Activated CD4-positive, alpha-beta T cell treated with anti-CD3 and anti-CD28 coated beads, Interleukin-2, amount 10 ng/mL, durations not matched to agents 24 days and 14 days (primary cell): ENCODE measurements around the gene NOP14. TPM values are rescaled to one million over a fixed set of nuclear protein-coding genes. Genes with fewer than 3 reads are reported as not detected.
A peak's percentile ranks its signal among the peaks of the same experiment; 100 is the strongest.
"Not testable (repeated sequence)": the region's sequence is repeated elsewhere in the genome, so short reads cannot be mapped to it uniquely, and the experiment has no call there.

Experiments
- DNase-seq: peaks from one replicate; pipeline ENCODE4 v3.0.0; 2022
- H3K27ac Mint-ChIP-seq: one replicate; pipeline ENCODE4 v1.8.0; 2022; ENCODE audit warnings: mild to moderate bottlenecking, mixed read lengths
- H3K27me3 Mint-ChIP-seq: one replicate; pipeline ENCODE4 v1.8.0; 2022; ENCODE audit warnings: mixed read lengths
- H3K36me3 Mint-ChIP-seq: one replicate; pipeline ENCODE4 v1.8.0; 2022; ENCODE audit warnings: low read depth, mild to moderate bottlenecking, mixed read lengths
- H3K4me1 Mint-ChIP-seq: one replicate; pipeline ENCODE4 v1.8.0; 2021; ENCODE audit warnings: mixed read lengths
- H3K4me3 Mint-ChIP-seq: one replicate; pipeline ENCODE4 v1.8.0; 2022; ENCODE audit warnings: mild to moderate bottlenecking, moderate library complexity, mixed read lengths
- H3K9me3 Mint-ChIP-seq: one replicate; pipeline ENCODE4 v1.8.0; 2021; ENCODE audit warnings: mixed read lengths
- intact Hi-C: fragments of 100-400 bp; cut with micrococcal nuclease; formaldehyde crosslinking; loops from one replicate; pipeline ENCODE4 v1.15.1; 2023
- total RNA-seq: library from RNA; stranded (reverse); gene quantifications from 2 replicates; pipeline ENCODE4 v1.2.3, GENCODE V29; 2022

Gene NOP14
- total RNA-seq, 1 donor from 2014 or later = 141 TPM

- H3K4me3 Mint-ChIP-seq = no peak overlapping the region
- no peaks in the 10 kb centered on the region for H3K9me3 Mint-ChIP-seq
- H3K4me1 Mint-ChIP-seq = peaks cover 24% of the 10 kb centered on the region
- peak overlapping the region; percentile 59 for H3K27ac Mint-ChIP-seq
- intact Hi-C loops = no loop called here
- no peaks in the 10 kb centered on the region for H3K27me3 Mint-ChIP-seq
- peaks cover 78% of the 10 kb centered on the region for H3K36me3 Mint-ChIP-seq
- no peak for DNase-seq
Measured at GRCh38 chr4:2942532-2943363, 20.5 kb downstream of the NOP14 start.

- Mint-ChIP-seq H3K4me3 (no peak overlapping the region), H3K4me1 (peaks cover 26% of the 10 kb centered on the region), H3K27ac (peak overlapping the region; percentile 59), H3K9me3 (no peaks in the 10 kb centered on the region), H3K27me3 (no peaks in the 10 kb centered on the region), H3K36me3 (peaks cover 78% of the 10 kb centered on the region)
- intact Hi-C loops = no loop called here
- no peak for DNase-seq
Measured at GRCh38 chr4:2942037-2942531, 21.1 kb downstream of the NOP14 start.

- H3K36me3 Mint-ChIP-seq = peaks cover 79% of the 10 kb centered on the region
- no peaks in the 10 kb centered on the region for H3K9me3 Mint-ChIP-seq
- H3K4me1 Mint-ChIP-seq = peaks cover 33% of the 10 kb centered on the region
- no peak overlapping the region for H3K4me3 Mint-ChIP-seq
- H3K27ac Mint-ChIP-seq = no peak overlapping the region
- no peaks in the 10 kb centered on the region for H3K27me3 Mint-ChIP-seq
- intact Hi-C loops = no loop called here
- DNase-seq = no peak
Measured at GRCh38 chr4:2941138-2942036, 21.8 kb downstream of the NOP14 start.

GRCh38 chr4:2940267-2941137, 22.7 kb downstream of the NOP14 start:
- DNase-seq = no peak
- H3K4me1 Mint-ChIP-seq = peaks cover 41% of the 10 kb centered on the region
- H3K27ac Mint-ChIP-seq = no peak overlapping the region
- H3K9me3 Mint-ChIP-seq = no peaks in the 10 kb centered on the region
- intact Hi-C loops = no loop called here
- no peaks in the 10 kb centered on the region for H3K27me3 Mint-ChIP-seq
- no peak overlapping the region for H3K4me3 Mint-ChIP-seq
- H3K36me3 Mint-ChIP-seq = peaks cover 81% of the 10 kb centered on the region

GRCh38 chr4:2939383-2940243, 23.6 kb downstream of the NOP14 start:
- DNase-seq = no peak
- peaks cover 76% of the 10 kb centered on the region for H3K36me3 Mint-ChIP-seq
- intact Hi-C loops = loop anchor here (5.0 kb wide), 2 partner anchors 127 to 402 kb away; partner anchors contain the start of gene FAM193A
- no peaks in the 10 kb centered on the region for H3K9me3 Mint-ChIP-seq
- H3K27me3 Mint-ChIP-seq = no peaks in the 10 kb centered on the region
- H3K27ac Mint-ChIP-seq = peak overlapping the region; percentile 79
- peak overlapping the region; percentile 29 for H3K4me3 Mint-ChIP-seq
- peaks cover 40% of the 10 kb centered on the region for H3K4me1 Mint-ChIP-seq

GRCh38 chr4:2938906-2939305, 24.3 kb downstream of the NOP14 start:
- DNase-seq = no peak
- peaks cover 70% of the 10 kb centered on the region for H3K36me3 Mint-ChIP-seq
- intact Hi-C loops = loop anchor here (5.0 kb wide), 2 partner anchors 127 to 402 kb away; partner anchors contain the start of gene FAM193A
- H3K4me3 Mint-ChIP-seq = peak overlapping the region; percentile 29
- no peaks in the 10 kb centered on the region for H3K9me3 Mint-ChIP-seq
- peak overlapping the region; percentile 79 for H3K27ac Mint-ChIP-seq
- H3K4me1 Mint-ChIP-seq = peaks cover 37% of the 10 kb centered on the region
- H3K27me3 Mint-ChIP-seq = no peaks in the 10 kb centered on the region

GRCh38 chr4:2938411-2938810, 24.8 kb downstream of the NOP14 start:
- peaks cover 67% of the 10 kb centered on the region for H3K36me3 Mint-ChIP-seq
- intact Hi-C loops = loop anchor here (5.0 kb wide), 2 partner anchors 126 to 401 kb away; partner anchors contain the start of gene FAM193A
- DNase-seq, H3K4me3 Mint-ChIP-seq, H3K9me3 Mint-ChIP-seq, H3K27ac Mint-ChIP-seq, H3K27me3 Mint-ChIP-seq: not testable (repeated sequence)
- H3K4me1 Mint-ChIP-seq = peaks cover 37% of the 10 kb centered on the region

- H3K9me3 Mint-ChIP-seq = no peaks in the 10 kb centered on the region
- peak overlapping the region; percentile 17 for H3K4me3 Mint-ChIP-seq
- intact Hi-C loops = loop anchor here (5.0 kb wide), 2 partner anchors 126 to 401 kb away; partner anchors contain the start of gene FAM193A
- peak overlapping the region; percentile 70 for H3K27ac Mint-ChIP-seq
- H3K4me1 Mint-ChIP-seq = peaks cover 39% of the 10 kb centered on the region
- DNase-seq = no peak
- peaks cover 67% of the 10 kb centered on the region for H3K36me3 Mint-ChIP-seq
- no peaks in the 10 kb centered on the region for H3K27me3 Mint-ChIP-seq
Measured at GRCh38 chr4:2937986-2938385, 25.2 kb downstream of the NOP14 start.

- Mint-ChIP-seq H3K4me1 (peaks cover 38% of the 10 kb centered on the region), H3K9me3 (no peaks in the 10 kb centered on the region), H3K36me3 (peaks cover 63% of the 10 kb centered on the region), H3K4me3 (peak overlapping the region; percentile 90), H3K27ac (peak overlapping the region; percentile 93), H3K27me3 (no peaks in the 10 kb centered on the region)
- intact Hi-C loops = loop anchor here (5.0 kb wide), 2 partner anchors 125 to 400 kb away; partner anchors contain the start of gene FAM193A
- DNase-seq = no peak
Measured at GRCh38 chr4:2937146-2937857, 25.9 kb downstream of the NOP14 start.

- Mint-ChIP-seq H3K27ac (peak overlapping the region; percentile 93), H3K4me3 (peak overlapping the region; percentile 90), H3K27me3 (no peaks in the 10 kb centered on the region), H3K4me1 (peaks cover 41% of the 10 kb centered on the region), H3K9me3 (no peaks in the 10 kb centered on the region), H3K36me3 (peaks cover 66% of the 10 kb centered on the region)
- peak; percentile 72 for DNase-seq
- intact Hi-C loops = loop anchor here (1.0 to 5.0 kb wide), 7 partner anchors 18 to 399 kb away; partner anchors contain the start of genes FAM193A, GRK4 and NOP14
Measured at GRCh38 chr4:2936773-2937145, 26.4 kb downstream of the NOP14 start.

GRCh38 chr4:2935762-2936743, 27.2 kb downstream of the NOP14 start:
- Mint-ChIP-seq H3K4me1 (peaks cover 44% of the 10 kb centered on the region), H3K4me3 (peak overlapping the region; percentile 90), H3K27ac (peak overlapping the region; percentile 93), H3K36me3 (peaks cover 64% of the 10 kb centered on the region), H3K27me3 (no peaks in the 10 kb centered on the region), H3K9me3 (no peaks in the 10 kb centered on the region)
- intact Hi-C loops = loop anchor here (1.0 to 5.0 kb wide), 7 partner anchors 18 to 399 kb away; partner anchors contain the start of genes FAM193A, GRK4 and NOP14
- peak; percentile 79 for DNase-seq
